Urothelium cell line (cell line): ENCODE results near the gene HS3ST3A1.
A peak's percentile ranks its signal among the peaks of the same experiment; 100 is the strongest.
"Not testable (repeated sequence)": the region's sequence is repeated elsewhere in the genome, so short reads cannot be mapped to it uniquely, and the experiment has no call there.

Source experiments
- DNase-seq: peaks from one replicate; pipeline ENCODE4 v3.0.0; 2011; ENCODE audit warnings: low spot score, mixed read lengths
- FAIRE-seq: peaks from 2 replicates; lab custom pipeline; 2011; peaks lifted over from hg19 to GRCh38; lab: Jason Lieb, UNC

Gene HS3ST3A1

DNA sequence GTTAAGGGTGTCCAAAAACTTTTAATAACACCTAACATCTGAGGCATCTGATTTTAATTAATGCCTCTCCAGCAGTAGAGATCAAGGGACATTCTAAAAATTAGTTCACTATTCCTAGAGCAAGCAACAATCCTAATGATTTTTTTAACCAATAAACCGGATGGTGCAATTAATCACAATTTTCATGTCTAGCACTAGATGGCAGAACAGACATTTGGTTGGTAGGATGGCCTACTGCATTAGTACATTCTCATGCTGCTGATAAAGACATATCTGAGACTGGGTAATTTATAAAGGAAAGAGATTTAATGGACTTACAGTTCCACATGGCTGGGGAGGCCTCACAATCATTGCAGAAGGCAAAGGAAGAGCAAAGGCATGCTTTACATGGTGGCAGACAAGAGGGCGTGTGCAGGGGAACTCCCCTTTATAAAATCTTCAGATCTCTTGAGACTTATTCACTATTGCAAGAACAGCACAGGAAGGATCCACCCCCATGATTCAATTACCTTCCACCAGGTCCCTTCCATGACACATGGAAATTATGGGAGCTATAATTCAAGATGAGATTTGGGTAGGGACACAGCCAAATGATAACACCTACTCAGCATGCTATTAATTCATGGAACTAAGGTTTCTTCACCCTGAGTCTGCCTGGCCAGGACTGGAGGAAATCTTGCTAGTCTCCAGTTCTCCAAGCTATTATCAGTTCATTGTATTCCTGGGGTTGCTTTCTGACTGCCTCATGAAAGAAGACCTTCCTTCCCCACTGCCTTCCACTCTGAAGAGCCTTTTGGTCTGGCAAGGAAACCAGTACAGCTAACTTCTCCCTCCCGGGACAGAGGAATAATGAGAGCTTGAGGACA lies 24.8 kb downstream of the HS3ST3A1 start:
- no peak for FAIRE-seq
- no peak for DNase-seq

- FAIRE-seq, result no peak
- no peak for DNase-seq
Observed at GRCh38 chr17:13575922-13576419, 25.8 kb downstream of the HS3ST3A1 start.

GRCh38 chr17:13575466-13575865 lies 26.3 kb downstream of the HS3ST3A1 start:
- no peak for DNase-seq
- no peak for FAIRE-seq

GRCh38 chr17:13572581-13572980 lies 29.1 kb downstream of the HS3ST3A1 start:
- DNase-seq (no peak), FAIRE-seq (no peak)

GRCh38 chr17:13569398-13570123 lies 32.2 kb downstream of the HS3ST3A1 start:
- DNase-seq (no peak), FAIRE-seq (no peak)

- no peak for FAIRE-seq
- no peak for DNase-seq
Observed at GRCh38 chr17:13568582-13569397, 32.9 kb downstream of the HS3ST3A1 start.

GRCh38 chr17:13563866-13564265 lies 37.9 kb downstream of the HS3ST3A1 start:
- FAIRE-seq (no peak), DNase-seq (no peak)

DNA sequence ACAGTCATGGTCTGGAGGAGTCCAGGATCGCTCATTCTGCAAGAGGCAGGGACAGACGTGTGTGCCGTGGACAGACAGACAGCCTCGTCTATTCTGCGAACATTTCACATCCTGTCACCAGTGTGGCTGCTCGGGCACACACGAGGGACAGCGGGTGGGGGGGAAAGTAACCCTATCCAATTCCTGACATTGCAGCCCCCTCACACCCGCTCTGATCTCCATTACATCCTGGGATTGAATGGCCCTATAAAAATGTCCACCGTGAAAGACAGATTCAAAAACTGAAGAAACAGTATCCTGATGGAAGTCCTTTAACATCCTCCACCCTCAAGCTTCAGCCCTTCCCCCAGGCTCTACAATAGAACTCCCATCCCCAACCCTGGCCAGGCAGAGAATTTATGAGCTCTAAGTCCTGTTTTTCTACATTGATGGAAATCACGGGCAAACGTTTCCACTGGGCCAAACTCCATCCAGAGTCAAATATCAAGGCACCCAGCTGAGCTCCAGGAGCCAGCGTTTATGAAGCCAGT lies 39.4 kb downstream of the HS3ST3A1 start:
- DNase-seq (peak; percentile 80), FAIRE-seq (no peak)

DNA sequence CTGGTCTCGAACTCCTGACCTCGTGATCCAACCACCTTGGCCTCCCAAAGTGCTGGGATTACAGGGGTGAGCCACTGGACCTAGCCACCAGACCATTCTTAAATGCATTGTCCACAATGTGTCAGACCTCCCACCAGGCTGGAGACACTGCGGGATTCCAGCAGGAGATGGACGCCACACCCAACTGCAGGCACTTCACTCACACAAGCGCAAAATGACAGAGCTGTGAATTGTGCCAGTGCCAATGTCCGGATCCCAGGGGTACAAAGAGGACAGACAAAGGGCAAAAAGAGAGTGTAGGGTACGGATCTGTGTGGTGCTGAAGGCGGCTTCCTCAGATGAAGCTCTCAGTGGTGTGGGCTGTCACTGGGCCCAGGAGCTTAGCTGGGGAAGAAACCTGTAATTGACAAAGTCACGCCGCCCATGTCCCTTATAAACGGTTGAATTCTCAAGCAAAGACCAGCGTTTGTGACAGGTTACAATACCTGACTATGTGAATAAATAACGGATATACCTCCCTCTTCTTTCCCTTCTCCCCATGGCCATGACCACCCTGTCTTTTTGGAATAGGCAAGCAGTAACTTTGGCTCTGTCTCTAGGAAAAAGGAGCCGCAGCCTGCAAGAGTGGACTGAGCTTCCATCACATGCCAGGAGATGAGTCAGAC lies 40.0 kb downstream of the HS3ST3A1 start:
- DNase-seq, result no peak
- FAIRE-seq, result no peak

- FAIRE-seq, result no peak
- no peak for DNase-seq
Observed at GRCh38 chr17:13560935-13561334, 40.8 kb downstream of the HS3ST3A1 start.

DNA sequence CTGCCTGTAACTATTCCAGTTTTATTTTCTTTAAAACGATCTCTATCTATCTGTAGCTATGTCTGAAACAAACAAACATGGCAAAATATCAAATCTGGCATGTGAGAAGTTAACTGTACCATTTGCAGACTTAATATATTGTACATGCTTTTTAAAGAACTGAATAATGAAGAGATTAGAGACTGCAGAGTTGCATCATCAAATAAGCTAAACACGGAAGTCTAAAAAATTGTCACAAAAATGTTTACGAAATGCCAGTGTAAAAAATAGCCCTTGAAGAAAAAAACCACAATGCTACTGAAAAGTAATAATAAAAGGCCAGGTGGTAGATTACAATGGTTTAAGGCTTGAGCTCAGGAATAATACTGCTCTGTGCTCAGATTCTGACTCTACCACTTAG lies 43.1 kb downstream of the HS3ST3A1 start:
- no peak for FAIRE-seq

DNA sequence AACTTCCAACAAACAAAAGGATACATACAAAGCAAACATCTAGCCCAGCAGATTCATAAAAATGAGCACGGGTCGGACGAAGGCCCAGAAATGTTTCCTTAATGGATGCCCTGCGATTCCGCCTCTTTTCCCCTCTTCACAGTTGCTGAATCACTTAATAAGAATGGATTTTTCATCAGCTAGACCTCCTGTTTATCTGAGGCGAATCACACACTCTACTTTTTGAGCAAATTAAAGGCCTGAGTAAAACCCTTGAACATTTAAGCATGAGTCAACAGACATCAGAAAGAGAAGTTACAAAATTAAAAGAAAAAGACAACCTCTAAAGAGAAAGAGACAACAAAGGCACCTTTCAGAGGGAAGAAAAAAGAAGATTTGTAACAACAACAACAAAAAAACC lies 44.7 kb downstream of the HS3ST3A1 start:
- no peak for DNase-seq
- FAIRE-seq, result no peak

More for the DNA sequence above, 43.1 kb downstream of the HS3ST3A1 start:
- DNase-seq, result no peak

DNA sequence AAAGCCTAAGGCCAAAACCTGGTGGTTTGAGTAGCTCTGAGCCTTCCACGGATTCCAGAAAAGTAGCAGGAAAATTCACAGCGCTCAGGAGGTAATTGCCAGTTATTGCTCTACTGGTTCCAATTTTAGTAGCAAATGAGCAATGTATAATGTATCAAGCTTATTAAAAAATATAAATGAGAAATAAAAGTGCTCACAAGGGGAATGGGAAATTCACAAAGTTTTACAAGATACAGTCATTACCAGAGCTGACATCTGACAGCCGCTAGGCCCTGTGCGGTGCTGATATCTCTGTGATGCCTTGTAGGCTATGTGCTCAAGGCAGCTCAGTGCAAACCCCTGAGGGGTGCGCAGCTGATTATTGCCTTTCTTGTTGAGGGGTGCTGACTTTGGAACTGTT lies 47.5 kb downstream of the HS3ST3A1 start:
- FAIRE-seq (no peak), DNase-seq (no peak)

DNA sequence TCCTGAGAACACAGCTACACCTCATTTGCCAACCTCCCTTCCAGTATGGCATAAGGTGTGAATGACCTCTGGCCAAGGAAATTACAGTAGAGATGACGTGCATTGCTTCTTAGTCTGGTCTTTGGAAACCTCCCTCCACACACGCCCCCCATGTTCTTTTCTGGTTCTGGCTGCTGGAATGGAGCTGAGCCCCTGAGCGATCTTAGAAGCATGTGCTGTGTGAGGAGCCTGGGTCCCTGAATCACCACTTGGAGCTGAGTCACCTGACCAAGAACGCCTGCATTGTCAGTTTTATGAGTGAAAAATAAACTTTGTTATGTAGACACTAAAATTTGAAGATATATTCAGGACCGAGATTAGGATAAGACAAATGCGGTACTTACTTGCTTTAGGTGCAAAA lies 51.4 kb downstream of the HS3ST3A1 start:
- no peak for FAIRE-seq

GRCh38 chr17:13548576-13548975 lies 53.2 kb downstream of the HS3ST3A1 start:
- not testable (repeated sequence) for FAIRE-seq, DNase-seq

More for the DNA sequence above, 51.4 kb downstream of the HS3ST3A1 start:
- no peak for DNase-seq

GRCh38 chr17:13546851-13547250 lies 54.9 kb downstream of the HS3ST3A1 start:
- DNase-seq, result no peak
- FAIRE-seq, result no peak

GRCh38 chr17:13545941-13546340 lies 55.8 kb downstream of the HS3ST3A1 start:
- DNase-seq (no peak), FAIRE-seq (no peak)

DNA sequence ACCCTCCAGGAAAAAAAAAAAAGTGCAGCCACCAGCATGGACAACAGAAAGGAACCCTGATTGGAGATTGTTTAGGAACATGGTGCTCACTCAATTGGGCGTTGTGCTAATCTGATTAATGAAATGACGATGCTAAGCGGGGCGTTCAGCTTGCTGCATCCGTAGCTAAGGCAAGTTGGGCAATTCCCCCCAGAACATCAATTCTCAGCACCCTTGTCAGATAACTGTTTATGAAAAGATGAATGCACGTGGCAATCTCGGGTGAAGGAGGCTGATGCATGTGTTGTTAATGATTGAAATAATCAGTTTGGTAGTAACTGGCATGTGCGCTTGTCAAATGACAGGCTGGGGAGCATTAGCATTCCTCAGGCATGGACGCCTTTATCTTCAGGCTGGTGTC lies 57.0 kb downstream of the HS3ST3A1 start:
- FAIRE-seq (no peak), DNase-seq (no peak)

DNA sequence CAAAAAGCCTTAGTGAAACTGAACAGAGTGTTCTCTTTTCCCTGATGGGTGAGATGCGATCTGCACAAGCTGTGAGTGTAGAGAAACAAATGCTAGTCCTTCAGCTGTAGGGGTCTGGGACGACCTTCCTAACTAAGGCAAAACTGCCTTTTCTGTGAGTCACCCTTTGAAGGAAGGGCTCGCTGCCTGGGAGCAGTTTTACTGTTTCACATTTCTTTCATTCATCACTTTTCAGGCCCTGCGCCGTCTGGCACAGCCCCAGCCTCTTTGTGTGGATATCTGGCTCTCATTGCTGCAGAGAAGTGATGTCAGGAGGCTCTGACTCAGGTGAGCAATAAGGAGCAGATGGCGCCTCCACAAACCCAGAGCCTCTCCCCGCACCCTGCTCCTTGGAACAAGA lies 57.4 kb downstream of the HS3ST3A1 start:
- no peak for FAIRE-seq
- DNase-seq, result peak; percentile 71

DNA sequence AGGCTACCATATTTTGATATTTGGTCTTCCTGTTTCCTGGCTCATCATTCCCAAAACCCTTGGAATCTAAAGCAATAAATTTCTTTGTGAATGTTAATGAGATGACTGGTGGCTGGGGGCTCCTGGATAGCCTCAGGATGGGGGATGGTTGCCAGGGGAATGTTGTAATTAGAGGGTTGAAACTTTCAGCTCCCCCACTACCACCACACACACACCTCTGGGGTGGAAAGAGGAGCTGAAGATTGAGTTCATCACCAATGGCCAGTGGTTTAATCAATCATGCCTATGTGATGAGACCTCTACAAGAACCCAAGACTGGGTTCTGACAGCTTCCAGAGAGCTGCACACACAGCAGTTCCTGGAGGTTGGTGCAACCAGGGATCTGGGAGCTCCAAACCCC lies 59.1 kb downstream of the HS3ST3A1 start:
- no peak for FAIRE-seq
- DNase-seq, result no peak
